Breast epithelium (tissue), 3 donors: ENCODE data around the gene RPS28.
"Not testable (repeated sequence)": the region's sequence is repeated elsewhere in the genome, so short reads cannot be mapped to it uniquely, and the experiment has no call there.

ENCODE experiments used
- CTCF ChIP-seq, 3 donors: fragments of 450-650 bp; IDR thresholded peaks; one replicate each; pipeline ENCODE4 v1.5.1; 2016 to 2017; ENCODE audit warnings: antibody characterized with exemption in 3 of 3, mild to moderate bottlenecking in 3 of 3, moderate library complexity in 3 of 3
- POLR2A ChIP-seq: fragments of 450-650 bp; IDR thresholded peaks from one replicate; pipeline ENCODE4 v1.6.1; 2016; ENCODE audit warnings: antibody characterized with exemption, mild to moderate bottlenecking, moderate library complexity

- not testable (repeated sequence) for TF ChIP-seq CTCF (IDR thresholded peaks at IDR 0.05); POLR2A
Observed at GRCh38 chr19:8352845-8353244, 31.5 kb downstream of the RPS28 start.
